Mesendoderm (in vitro differentiated cells): ENCODE measurements around the gene PGAM2.
"Not testable (repeated sequence)": the region's sequence is repeated elsewhere in the genome, so short reads cannot be mapped to it uniquely, and the experiment has no call there.

Experiments used
- DNase-seq: peaks from one replicate; pipeline ENCODE4 v3.0.0; 2013
- H2AK5ac ChIP-seq: 2 replicates; pipeline ENCODE4 v1.6.1; 2013; ENCODE audit warnings: low read length, inconsistent platforms
- H2BK120ac ChIP-seq: 2 replicates; pipeline ENCODE4 v1.6.1; 2013; ENCODE audit warnings: low read depth, mild to moderate bottlenecking, low read length, moderate library complexity, mixed read lengths
- H2BK15ac ChIP-seq: replicated peaks from 2 replicates; pipeline ENCODE4 v1.6.1; 2013; ENCODE audit warnings: low read depth, mild to moderate bottlenecking, moderate library complexity
- H2BK5ac ChIP-seq: 2 replicates; pipeline ENCODE4 v1.6.1; 2013; ENCODE audit warnings: low read length, inconsistent platforms
- H3K18ac ChIP-seq: 2 replicates; pipeline ENCODE4 v1.6.1; 2013; ENCODE audit warnings: mild to moderate bottlenecking, low read length, mixed read lengths
- H3K23ac ChIP-seq: one replicate; pipeline ENCODE4 v1.6.1; 2013; ENCODE audit warnings: low read length
- H3K27ac ChIP-seq: 2 replicates; pipeline ENCODE4 v1.5.1; 2013; ENCODE audit warnings: low read depth, mild to moderate bottlenecking, inconsistent platforms, low read length, moderate library complexity
- H3K27me3 ChIP-seq: 2 replicates; pipeline ENCODE4 v1.6.1; 2013; ENCODE audit warnings: low read length, control low read depth, mild to moderate bottlenecking, inconsistent platforms; ENCODE audit not compliant: insufficient read depth, poor library complexity
- H3K36me3 ChIP-seq: 2 replicates; pipeline ENCODE4 v1.6.1; 2013; ENCODE audit warnings: low read length, inconsistent platforms; ENCODE audit not compliant: control insufficient read depth, insufficient read depth
- H3K4ac ChIP-seq: one replicate; pipeline ENCODE4 v1.6.1; 2013; ENCODE audit warnings: low read depth, mild to moderate bottlenecking, low read length, moderate library complexity
- H3K4me1 ChIP-seq: 2 replicates; pipeline ENCODE4 v1.6.1; 2013; ENCODE audit warnings: low read depth, low read length, inconsistent platforms; ENCODE audit not compliant: control insufficient read depth
- H3K4me2 ChIP-seq: 2 replicates; pipeline ENCODE4 v1.6.1; 2013; ENCODE audit warnings: low read length
- H3K4me3 ChIP-seq: 2 replicates; pipeline ENCODE4 v1.5.1; 2013; ENCODE audit warnings: mild to moderate bottlenecking, low read length
- H3K56ac ChIP-seq: one replicate; pipeline ENCODE4 v1.6.1; 2013; ENCODE audit warnings: low read length
- H3K79me1 ChIP-seq: 2 replicates; pipeline ENCODE4 v1.6.1; 2013; ENCODE audit warnings: low read length, inconsistent platforms
- H3K79me2 ChIP-seq: 2 replicates; pipeline ENCODE4 v1.6.1; 2013; ENCODE audit warnings: mild to moderate bottlenecking, low read length; ENCODE audit not compliant: control insufficient read depth, insufficient read depth
- H3K9ac ChIP-seq: 2 replicates; pipeline ENCODE4 v1.6.1; 2013; ENCODE audit warnings: low read length, inconsistent platforms
- H4K5ac ChIP-seq: one replicate; pipeline ENCODE4 v1.6.1; 2013; ENCODE audit warnings: low read length
- H4K8ac ChIP-seq: one replicate; pipeline ENCODE4 v1.6.1; 2013; ENCODE audit warnings: low read depth, mild to moderate bottlenecking, control low read depth, low read length, moderate library complexity
- WGBS: extraction: QIAGEN DNeasy Blood & Tissue Kit; methylation state at CpG from one replicate; pipeline ENCODE4 v1.1.7; 2013; ENCODE audit warnings: low lambda C conversion rate, missing lambda C conversion rate; ENCODE audit not compliant: insufficient coverage; ENCODE audit errors: extremely low coverage; 5-methylcytosine and 5-hydroxymethylcytosine counted together

PGAM2 gene

DNA sequence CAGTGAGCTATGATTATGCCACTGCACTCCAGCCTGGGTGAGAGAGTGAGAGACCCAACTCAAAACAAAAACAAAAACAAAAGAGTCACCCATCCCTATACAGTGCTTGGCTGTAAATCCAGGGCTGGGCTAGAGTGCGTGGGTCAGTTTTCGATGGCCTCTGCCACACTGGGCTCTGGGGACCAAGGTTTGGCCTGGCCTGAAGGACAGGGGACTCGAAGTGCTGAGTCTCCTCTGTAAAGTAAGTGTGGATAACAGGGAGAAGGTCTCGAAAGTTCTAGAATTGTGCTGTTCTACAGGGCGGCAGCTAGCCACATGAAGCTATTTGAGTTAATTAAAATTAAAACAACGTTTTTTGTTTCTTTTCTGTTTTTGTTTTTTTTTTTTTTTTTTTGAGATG, 33.3 kb downstream of the PGAM2 start:
- H2BK5ac ChIP-seq: not testable (repeated sequence)

DNA sequence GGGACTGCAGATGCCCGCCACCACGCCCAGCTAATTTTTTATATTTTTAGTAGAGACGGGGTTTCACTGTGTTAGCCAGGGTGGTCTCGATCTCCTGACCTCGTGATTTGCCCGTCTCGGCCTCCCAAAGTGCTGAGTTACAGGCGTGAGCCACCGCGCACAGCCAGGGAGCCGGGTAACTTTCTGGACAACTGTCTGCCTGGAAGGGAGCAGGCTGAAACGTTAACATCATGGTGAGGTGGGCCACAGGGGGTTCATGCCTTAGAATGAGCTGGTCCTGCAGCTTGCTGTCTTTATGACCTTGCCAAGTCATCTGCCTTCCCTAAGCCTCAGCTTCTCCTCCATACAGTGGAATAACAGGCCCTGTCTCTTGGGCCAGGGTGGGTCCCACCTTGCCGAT, 34.0 kb downstream of the PGAM2 start:
- WGBS: no CpG with 5 or more reads among the region's 13 CpGs
- not testable (repeated sequence) for H4K5ac ChIP-seq

More for the DNA sequence above, 33.3 kb downstream of the PGAM2 start:
- not testable (repeated sequence) for H3K79me1 ChIP-seq, H4K5ac ChIP-seq, DNase-seq, H2BK15ac ChIP-seq, H3K4ac ChIP-seq, H3K27me3 ChIP-seq, H3K27ac ChIP-seq, H3K9ac ChIP-seq, H2BK120ac ChIP-seq, H3K23ac ChIP-seq, H3K4me3 ChIP-seq, H3K79me2 ChIP-seq, H3K56ac ChIP-seq, H2AK5ac ChIP-seq, H3K36me3 ChIP-seq, H3K4me2 ChIP-seq, H3K4me1 ChIP-seq, H3K18ac ChIP-seq, H4K8ac ChIP-seq
- no CpG with 5 or more reads among the region's 6 CpGs for WGBS

DNA sequence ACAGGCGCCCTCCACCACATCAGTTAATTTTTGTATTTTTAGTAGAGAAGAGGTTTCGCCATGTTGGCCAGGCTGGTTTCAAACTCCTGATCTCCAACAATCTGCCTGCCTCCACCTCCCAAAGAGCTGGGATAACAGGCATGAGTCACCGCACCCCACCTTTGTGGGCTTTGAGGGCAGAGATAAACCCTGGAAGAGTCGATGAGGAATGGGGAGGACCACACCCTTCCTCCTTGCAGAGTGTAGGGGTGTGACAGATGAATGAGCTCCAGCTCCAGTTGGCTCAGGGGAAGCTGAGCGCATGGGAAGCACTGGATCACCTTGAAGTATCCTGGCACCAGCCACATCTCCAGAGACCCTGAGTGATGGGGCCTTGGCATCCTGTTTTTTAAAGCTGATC, 35.3 kb downstream of the PGAM2 start:
- not testable (repeated sequence) for H3K56ac ChIP-seq, H3K18ac ChIP-seq, H3K23ac ChIP-seq, H3K9ac ChIP-seq, H3K4me1 ChIP-seq, DNase-seq, H4K5ac ChIP-seq, H3K4me3 ChIP-seq, H3K27me3 ChIP-seq, H3K27ac ChIP-seq, H2BK120ac ChIP-seq, H2BK5ac ChIP-seq, H3K36me3 ChIP-seq, H2BK15ac ChIP-seq, H3K79me1 ChIP-seq, H4K8ac ChIP-seq, H3K4me2 ChIP-seq, H3K79me2 ChIP-seq, H3K4ac ChIP-seq, H2AK5ac ChIP-seq
- WGBS: no CpG with 5 or more reads among the region's 5 CpGs

More for the DNA sequence above, 34.0 kb downstream of the PGAM2 start:
- not testable (repeated sequence) for H3K9ac ChIP-seq, H3K36me3 ChIP-seq, H2BK5ac ChIP-seq, H3K56ac ChIP-seq, H3K27me3 ChIP-seq, H3K79me1 ChIP-seq, H3K4me1 ChIP-seq, H2BK120ac ChIP-seq, H4K8ac ChIP-seq, H3K23ac ChIP-seq, H3K4me3 ChIP-seq, H2BK15ac ChIP-seq, H3K4me2 ChIP-seq, H3K27ac ChIP-seq, H3K79me2 ChIP-seq, DNase-seq, H2AK5ac ChIP-seq, H3K4ac ChIP-seq, H3K18ac ChIP-seq

DNA sequence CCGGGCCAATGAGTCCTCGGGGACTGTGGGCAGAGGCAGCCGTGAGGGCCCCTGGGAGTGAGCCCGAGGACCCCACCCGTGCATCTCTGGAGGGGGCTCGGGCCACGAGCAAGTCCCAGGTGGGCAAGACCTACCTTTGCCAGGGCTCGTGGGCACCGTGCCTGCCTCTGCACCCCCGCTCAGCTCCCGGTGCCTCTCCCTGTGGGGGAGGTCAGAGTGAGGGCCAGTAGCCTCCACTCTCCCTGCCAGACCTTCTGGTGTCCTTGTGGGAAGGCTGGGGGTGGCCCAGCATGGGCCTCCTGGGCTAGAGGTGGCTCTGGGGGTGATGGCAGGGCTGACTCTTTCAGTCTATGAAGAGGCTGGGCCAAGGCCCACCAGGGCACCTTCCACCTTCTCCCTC, 35.9 kb downstream of the PGAM2 start:
- no CpG with 5 or more reads among the region's 11 CpGs for WGBS
- H3K36me3 ChIP-seq, H3K4ac ChIP-seq: not testable (repeated sequence)

DNA sequence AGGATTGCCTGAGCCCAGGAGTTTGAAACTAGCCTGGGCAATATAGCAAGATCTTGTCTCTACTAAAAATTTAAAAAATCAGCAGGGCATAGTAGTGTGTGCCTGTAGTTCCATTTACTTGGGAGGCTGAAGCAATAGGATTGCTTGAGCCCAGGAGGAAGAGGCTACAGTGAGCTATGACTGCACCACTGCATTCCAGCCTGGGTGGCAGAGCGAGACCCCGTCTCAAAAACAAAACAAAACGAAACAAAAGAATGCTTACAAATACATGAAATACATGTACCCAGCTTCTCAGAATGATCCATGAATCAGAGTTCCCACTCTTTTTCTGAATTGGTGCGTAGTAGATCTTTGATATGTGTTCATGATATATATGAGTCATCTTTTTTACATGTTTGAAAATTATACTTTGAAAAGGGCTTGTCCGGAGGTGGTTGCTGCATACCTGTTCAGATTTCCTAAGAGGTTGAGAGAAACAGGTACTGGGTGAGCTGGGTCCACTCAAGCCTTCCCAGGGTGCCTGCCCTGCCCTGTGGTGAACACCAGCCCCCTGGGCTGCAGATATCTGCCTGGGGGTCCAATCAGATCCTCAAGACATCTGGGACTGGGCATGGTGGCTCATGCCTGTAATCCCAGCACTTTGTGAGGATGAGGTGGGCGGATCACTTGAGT, 42.4 kb downstream of the PGAM2 start:
- not testable (repeated sequence) for H2BK5ac ChIP-seq, H3K23ac ChIP-seq, H3K36me3 ChIP-seq, H3K79me2 ChIP-seq, H3K27ac ChIP-seq, H3K27me3 ChIP-seq, H2AK5ac ChIP-seq, H2BK15ac ChIP-seq, DNase-seq, H3K79me1 ChIP-seq, H3K4me3 ChIP-seq, H4K5ac ChIP-seq, H3K4ac ChIP-seq, H2BK120ac ChIP-seq, H3K18ac ChIP-seq, H3K4me1 ChIP-seq, H3K4me2 ChIP-seq, H4K8ac ChIP-seq, H3K9ac ChIP-seq, H3K56ac ChIP-seq
- no CpG with 5 or more reads among the region's 6 CpGs for WGBS

More for the DNA sequence above, 35.9 kb downstream of the PGAM2 start:
- H3K9ac ChIP-seq, H3K56ac ChIP-seq, H3K79me2 ChIP-seq, H2AK5ac ChIP-seq, H2BK5ac ChIP-seq, H3K27ac ChIP-seq, H3K27me3 ChIP-seq, H4K8ac ChIP-seq, H2BK15ac ChIP-seq, H3K4me3 ChIP-seq, H4K5ac ChIP-seq, H3K18ac ChIP-seq, H3K4me1 ChIP-seq, H3K79me1 ChIP-seq, H3K23ac ChIP-seq, DNase-seq, H2BK120ac ChIP-seq, H3K4me2 ChIP-seq: not testable (repeated sequence)

DNA sequence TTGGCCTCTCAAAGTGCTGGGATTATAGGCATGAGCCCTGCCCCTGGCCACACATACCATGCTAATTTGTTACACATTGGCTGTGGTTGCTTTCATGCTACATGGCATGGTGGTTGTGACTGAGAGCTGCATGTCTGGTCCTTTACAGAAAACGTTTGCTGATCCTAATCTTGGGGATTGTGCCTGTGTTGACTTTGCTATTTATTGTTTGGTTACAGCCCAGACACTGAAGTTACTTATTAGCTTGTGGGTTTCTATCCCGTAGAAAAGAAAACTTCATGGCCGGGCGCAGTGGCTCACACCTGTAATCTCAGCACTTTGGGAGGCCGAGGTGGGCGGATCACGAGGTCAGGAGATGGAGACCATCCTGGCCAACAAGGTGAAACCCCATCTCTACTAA, 43.3 kb downstream of the PGAM2 start:
- not testable (repeated sequence) for H3K9ac ChIP-seq, DNase-seq, H3K36me3 ChIP-seq, H3K4me1 ChIP-seq, H3K79me1 ChIP-seq, H3K27me3 ChIP-seq, H3K79me2 ChIP-seq, H2BK15ac ChIP-seq, H4K5ac ChIP-seq, H3K56ac ChIP-seq, H3K4me2 ChIP-seq, H3K23ac ChIP-seq, H2BK120ac ChIP-seq, H2AK5ac ChIP-seq, H3K18ac ChIP-seq, H2BK5ac ChIP-seq, H4K8ac ChIP-seq, H3K27ac ChIP-seq, H3K4ac ChIP-seq, H3K4me3 ChIP-seq
- no CpG with 5 or more reads among the region's 7 CpGs for WGBS
